ENCODE data around the gene RPS3A.

Gene RPS3A

GRCh38 chr4:151144329-151145072 lies 45.1 kb downstream of the RPS3A start:
- Histone ChIP-seq H3K4me1 (ENCODE audit: control insufficient read depth, insufficient read depth, low read length) (no peaks in the 10 kb centered on the region), H3K4me3 (ENCODE audit: low read length) (no peak overlapping the region), H3K27me3 (ENCODE audit: control insufficient read depth, insufficient read depth, low read length) (no peaks in the 10 kb centered on the region), H3K36me3 (ENCODE audit: control insufficient read depth, insufficient read depth, low read length) (no peaks in the 10 kb centered on the region; the same call in 1 of the 2 replicates), H3K9me3 (ENCODE audit: control insufficient read depth, insufficient read depth, low read length) (no peaks in the 10 kb centered on the region), H3K27ac (ENCODE audit: low read length) (no peak overlapping the region)
- no peak for DNase-seq (ENCODE audit: low read depth, low spot score)
- no CpG with 5 or more reads among the region's 5 CpGs for WGBS (ENCODE audit: insufficient coverage, insufficient read length)

- H3K4me1 ChIP-seq (ENCODE audit: control insufficient read depth, insufficient read depth, low read length) = no peaks in the 10 kb centered on the region
- no peaks in the 10 kb centered on the region for H3K27me3 ChIP-seq (ENCODE audit: control insufficient read depth, insufficient read depth, low read length)
- no peak overlapping the region for H3K27ac ChIP-seq (ENCODE audit: low read length)
- H3K9me3 ChIP-seq (ENCODE audit: control insufficient read depth, insufficient read depth, low read length) = no peaks in the 10 kb centered on the region
- no CpG with 5 or more reads among the region's 3 CpGs for WGBS (ENCODE audit: insufficient coverage, insufficient read length)
- no peak for DNase-seq (ENCODE audit: low read depth, low spot score)
- no peaks in the 10 kb centered on the region; the same call in 1 of the 2 replicates for H3K36me3 ChIP-seq (ENCODE audit: control insufficient read depth, insufficient read depth, low read length)
- H3K4me3 ChIP-seq (ENCODE audit: low read length) = no peak overlapping the region
These were observed 47.6 kb downstream of the RPS3A start for GRCh38 chr4:151147000-151147399.

GRCh38 chr4:151148261-151148660 lies 48.8 kb downstream of the RPS3A start:
- Histone ChIP-seq H3K27me3 (ENCODE audit: control insufficient read depth, insufficient read depth, low read length) (no peaks in the 10 kb centered on the region), H3K4me3 (ENCODE audit: low read length) (no peak overlapping the region), H3K27ac (ENCODE audit: low read length) (no peak overlapping the region), H3K36me3 (ENCODE audit: control insufficient read depth, insufficient read depth, low read length) (no peaks in the 10 kb centered on the region), H3K9me3 (ENCODE audit: control insufficient read depth, insufficient read depth, low read length) (no peaks in the 10 kb centered on the region), H3K4me1 (ENCODE audit: control insufficient read depth, insufficient read depth, low read length) (no peaks in the 10 kb centered on the region)
- no peak for DNase-seq (ENCODE audit: low read depth, low spot score)
- WGBS (ENCODE audit: insufficient coverage, insufficient read length) = no CpG with 5 or more reads among the region's 4 CpGs

DNA sequence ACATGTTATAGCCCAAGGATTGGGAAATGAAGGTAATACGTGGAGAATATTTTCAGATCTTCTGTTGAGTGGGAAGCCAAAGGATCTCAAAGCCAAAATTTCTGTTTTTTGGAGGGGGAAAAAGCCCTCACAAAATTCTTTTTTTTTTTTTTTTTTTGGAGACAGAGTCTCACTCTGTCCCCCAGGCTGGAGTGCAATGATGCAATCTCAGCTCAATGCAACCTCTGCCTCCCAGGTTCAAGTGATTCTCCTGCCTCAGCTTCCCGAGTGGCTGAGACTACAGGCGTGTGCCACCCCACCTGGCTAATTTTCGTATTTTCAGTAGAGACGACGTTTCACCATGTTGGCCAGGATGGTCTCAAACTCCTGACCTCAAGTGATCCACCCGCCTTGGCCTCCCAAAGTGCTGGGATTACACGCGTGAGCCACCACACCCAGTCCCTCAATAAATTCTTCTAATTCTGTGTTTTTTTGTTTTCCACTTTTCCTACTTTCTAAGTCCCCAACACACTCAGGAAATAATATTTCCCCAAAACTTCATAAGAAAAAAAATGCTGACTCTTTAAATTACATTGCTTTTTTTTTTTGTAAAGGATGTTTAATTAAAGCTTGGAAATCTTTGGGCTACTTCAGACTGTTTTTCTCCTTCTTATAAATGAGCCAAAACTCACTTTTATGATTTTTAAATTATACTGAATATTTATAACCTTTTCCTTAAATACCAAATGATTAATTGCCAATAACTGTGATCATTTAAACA lies 51.6 kb downstream of the RPS3A start:
- WGBS (ENCODE audit: insufficient coverage, insufficient read length) = no CpG with 5 or more reads among the region's 9 CpGs
- H3K36me3 ChIP-seq (ENCODE audit: control insufficient read depth, insufficient read depth, low read length) = no peaks in the 10 kb centered on the region

GRCh38 chr4:151152028-151152427 lies 52.6 kb downstream of the RPS3A start:
- Histone ChIP-seq H3K9me3 (ENCODE audit: control insufficient read depth, insufficient read depth, low read length) (no peaks in the 10 kb centered on the region), H3K4me3 (ENCODE audit: low read length) (no peak overlapping the region), H3K36me3 (ENCODE audit: control insufficient read depth, insufficient read depth, low read length) (no peaks in the 10 kb centered on the region), H3K4me1 (ENCODE audit: control insufficient read depth, insufficient read depth, low read length) (no peaks in the 10 kb centered on the region), H3K27ac (ENCODE audit: low read length) (no peak overlapping the region), H3K27me3 (ENCODE audit: control insufficient read depth, insufficient read depth, low read length) (no peaks in the 10 kb centered on the region)
- DNase-seq (ENCODE audit: low read depth, low spot score) = no peak
- no CpG with 5 or more reads among the region's 1 CpG for WGBS (ENCODE audit: insufficient coverage, insufficient read length)

More for the DNA sequence above, 51.6 kb downstream of the RPS3A start:
- Histone ChIP-seq H3K9me3 (ENCODE audit: control insufficient read depth, insufficient read depth, low read length) (no peaks in the 10 kb centered on the region), H3K27me3 (ENCODE audit: control insufficient read depth, insufficient read depth, low read length) (no peaks in the 10 kb centered on the region), H3K4me1 (ENCODE audit: control insufficient read depth, insufficient read depth, low read length) (no peaks in the 10 kb centered on the region), H3K27ac (ENCODE audit: low read length) (no peak overlapping the region), H3K4me3 (ENCODE audit: low read length) (no peak overlapping the region)
- DNase-seq (ENCODE audit: low read depth, low spot score) = no peak

- Histone ChIP-seq H3K36me3 (ENCODE audit: control insufficient read depth, insufficient read depth, low read length) (no peaks in the 10 kb centered on the region), H3K27ac (ENCODE audit: low read length) (no peak overlapping the region), H3K27me3 (ENCODE audit: control insufficient read depth, insufficient read depth, low read length) (no peaks in the 10 kb centered on the region), H3K4me3 (ENCODE audit: low read length) (no peak overlapping the region), H3K4me1 (ENCODE audit: control insufficient read depth, insufficient read depth, low read length) (no peaks in the 10 kb centered on the region), H3K9me3 (ENCODE audit: control insufficient read depth, insufficient read depth, low read length) (no peaks in the 10 kb centered on the region)
- WGBS (ENCODE audit: insufficient coverage, insufficient read length) = no CpG with 5 or more reads among the region's 2 CpGs
- DNase-seq (ENCODE audit: low read depth, low spot score) = no peak
These were observed 54.2 kb downstream of the RPS3A start for GRCh38 chr4:151153585-151153984.
